GM19351 (cell line): ENCODE data around the gene SULF2.
"Not testable (repeated sequence)": the region's sequence is repeated elsewhere in the genome, so short reads cannot be mapped to it uniquely, and the experiment has no call there.

Source experiments
- ATAC-seq: cut with Tn5 transposase; IDR thresholded peaks from one replicate; pipeline ENCODE4 v1.9.1; 2021; ENCODE audit warnings: mild to moderate bottlenecking, moderate library complexity; ENCODE audit not compliant: unreplicated experiment

SULF2 gene

GRCh38 chr20:47805951-47806350, 20.7 kb upstream of the SULF2 start:
- no peak for ATAC-seq

- not testable (repeated sequence) for ATAC-seq
Measured at GRCh38 chr20:47804972-47805371, 19.7 kb upstream of the SULF2 start.

GRCh38 chr20:47804224-47804825, 19.0 kb upstream of the SULF2 start:
- ATAC-seq = not testable (repeated sequence)

GRCh38 chr20:47802975-47803374, 17.7 kb upstream of the SULF2 start:
- ATAC-seq = no peak

DNA sequence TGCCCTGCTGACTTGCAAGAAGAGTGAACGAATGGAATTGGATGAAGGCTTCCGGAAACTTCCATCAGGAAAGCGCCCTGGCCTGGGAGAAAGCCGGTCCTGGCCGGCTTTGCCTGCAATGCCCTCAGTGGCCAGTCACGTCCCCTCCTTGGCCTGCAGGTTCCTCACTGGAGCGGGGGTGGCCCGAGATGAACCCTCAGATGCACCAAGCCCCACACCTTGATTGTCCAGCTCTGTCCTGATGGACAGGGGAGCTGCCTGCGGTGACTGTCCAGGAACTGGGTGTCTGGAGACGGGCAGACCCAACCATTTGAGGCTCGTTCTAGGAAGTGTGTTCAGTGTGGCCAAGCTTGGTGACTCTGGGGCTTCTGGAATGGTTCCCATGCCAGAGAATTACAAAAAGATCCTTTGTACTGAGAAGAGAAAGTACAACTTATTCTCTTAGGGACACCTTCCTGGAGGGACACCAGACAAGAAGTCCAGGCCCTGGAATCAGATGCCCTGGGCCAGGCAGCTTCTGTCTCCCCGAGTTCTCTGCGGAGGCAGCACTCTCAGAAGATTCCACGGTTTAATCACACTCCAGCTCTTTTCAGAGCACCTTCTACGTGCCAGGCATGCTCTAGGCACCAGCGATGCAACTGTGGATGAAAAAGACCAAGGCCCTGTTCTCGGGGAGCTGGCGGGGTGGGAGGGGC, 17.1 kb upstream of the SULF2 start:
- ATAC-seq = no peak

DNA sequence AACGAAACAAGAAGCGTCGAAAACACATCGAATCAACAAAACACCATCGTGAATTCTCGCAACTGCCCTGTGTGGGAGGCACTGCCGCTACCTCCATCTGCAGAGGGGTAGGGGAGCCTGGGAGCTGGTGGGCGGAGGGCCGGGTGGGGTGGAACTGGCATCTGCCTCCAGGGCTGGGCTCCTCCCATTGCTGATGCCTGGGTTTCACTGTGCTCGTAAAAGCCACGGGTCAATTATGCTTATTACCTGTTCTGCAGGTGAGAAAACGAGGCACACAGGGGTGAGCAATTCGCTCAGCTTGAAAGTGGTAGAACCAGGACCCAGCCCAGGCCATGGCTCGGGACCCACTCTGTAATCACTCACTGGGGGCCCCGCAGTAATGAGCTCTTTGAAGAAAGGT, 16.5 kb upstream of the SULF2 start:
- ATAC-seq = no peak

DNA sequence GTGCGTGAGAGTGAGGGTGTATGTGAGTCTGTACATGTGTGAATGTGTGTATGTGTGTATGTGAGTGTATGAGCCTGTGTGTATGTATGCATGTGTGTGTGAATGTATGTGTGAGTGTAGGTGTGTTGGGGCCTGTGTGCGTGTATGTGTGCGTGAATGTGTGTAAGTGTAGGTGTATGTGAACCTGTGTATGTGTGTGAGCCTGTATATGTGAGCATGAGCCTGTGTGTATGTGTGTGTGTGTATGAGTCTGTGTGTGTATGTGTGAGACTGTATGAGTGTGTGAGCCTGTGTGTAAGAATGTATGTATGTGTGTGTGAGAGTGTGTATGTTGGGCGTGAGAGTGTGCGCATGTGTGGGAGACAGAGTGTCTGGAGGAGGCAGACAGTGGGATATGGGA, 15.8 kb upstream of the SULF2 start:
- no peak for ATAC-seq

- no peak for ATAC-seq
Measured at GRCh38 chr20:47800623-47801022, 15.3 kb upstream of the SULF2 start.

- no peak for ATAC-seq
Measured at GRCh38 chr20:47799116-47799715, 13.9 kb upstream of the SULF2 start.

- no peak for ATAC-seq
Measured at GRCh38 chr20:47796971-47797370, 11.7 kb upstream of the SULF2 start.

GRCh38 chr20:47795214-47795907, 10.1 kb upstream of the SULF2 start:
- ATAC-seq = no peak

DNA sequence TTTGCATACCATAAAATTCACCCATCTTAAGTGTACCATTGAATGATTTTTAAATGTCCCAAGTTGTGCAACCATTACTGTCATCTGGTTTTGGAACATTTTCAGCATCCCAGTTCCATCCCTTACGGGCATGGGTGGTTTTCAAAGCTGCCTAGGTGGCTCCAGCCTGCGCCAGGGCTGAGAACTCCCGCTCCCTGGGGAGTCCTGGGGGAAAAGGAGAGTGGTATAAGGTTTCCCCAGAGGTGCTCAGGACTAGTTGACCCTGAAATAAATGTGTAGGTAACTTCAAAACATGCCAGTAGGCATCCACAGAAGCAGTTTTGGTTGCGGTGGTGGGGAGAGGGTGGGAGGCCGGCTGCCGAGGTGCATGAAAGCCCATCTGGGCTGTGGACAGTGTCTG, 9.0 kb upstream of the SULF2 start:
- ATAC-seq = not testable (repeated sequence)

DNA sequence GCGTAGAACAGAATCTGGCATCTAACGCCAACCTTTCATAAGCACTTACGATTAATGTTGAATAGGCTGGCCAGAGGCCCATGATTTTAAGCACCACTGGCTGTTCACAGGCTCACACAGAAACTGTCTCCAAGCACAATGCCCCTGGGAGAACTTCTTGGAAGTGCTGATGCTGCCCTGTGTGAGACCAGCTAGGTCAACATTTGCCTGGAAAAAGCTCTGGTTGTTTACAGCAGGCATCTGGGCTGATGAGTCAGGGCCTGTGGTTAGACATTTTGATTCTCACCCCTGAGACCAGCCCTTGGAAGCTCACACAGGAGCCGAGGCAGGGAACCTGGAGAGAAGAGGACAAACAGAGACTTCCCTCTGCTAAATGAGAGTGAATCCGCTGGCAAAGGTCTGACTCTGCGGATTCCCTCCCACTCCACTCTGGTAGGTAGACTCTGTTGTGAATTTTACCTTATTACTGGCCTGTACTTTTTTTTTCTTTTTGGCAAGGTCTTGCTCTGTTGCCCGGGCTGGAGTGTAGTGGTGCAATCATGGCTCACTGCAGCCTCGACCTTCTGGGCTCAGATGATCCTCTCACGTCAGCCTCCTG, 6.8 kb upstream of the SULF2 start:
- no peak for ATAC-seq

DNA sequence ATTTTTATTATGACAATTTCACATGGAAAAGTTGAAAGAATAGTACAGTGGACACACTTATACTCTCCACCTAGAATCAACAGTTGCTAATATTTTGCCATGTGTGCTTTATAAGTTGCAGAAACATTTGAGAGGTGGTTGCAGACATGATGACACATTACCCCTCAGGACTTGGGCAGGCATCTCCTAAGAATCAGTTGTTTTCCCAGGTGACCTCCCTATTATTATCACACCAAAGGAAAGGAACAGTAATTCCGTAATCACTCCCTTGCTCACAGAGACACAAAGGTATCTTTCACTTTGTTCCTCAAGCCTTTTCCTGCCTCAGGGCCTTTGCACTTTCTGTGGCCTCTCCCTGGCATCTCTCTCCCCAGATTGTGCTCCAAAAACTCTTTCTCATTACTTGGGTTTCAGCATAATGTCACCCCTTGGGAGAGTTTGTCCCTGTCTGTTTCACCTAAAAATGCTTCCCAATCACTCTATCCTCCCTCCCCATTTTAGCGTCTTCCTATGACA, 5.9 kb upstream of the SULF2 start:
- ATAC-seq = no peak

DNA sequence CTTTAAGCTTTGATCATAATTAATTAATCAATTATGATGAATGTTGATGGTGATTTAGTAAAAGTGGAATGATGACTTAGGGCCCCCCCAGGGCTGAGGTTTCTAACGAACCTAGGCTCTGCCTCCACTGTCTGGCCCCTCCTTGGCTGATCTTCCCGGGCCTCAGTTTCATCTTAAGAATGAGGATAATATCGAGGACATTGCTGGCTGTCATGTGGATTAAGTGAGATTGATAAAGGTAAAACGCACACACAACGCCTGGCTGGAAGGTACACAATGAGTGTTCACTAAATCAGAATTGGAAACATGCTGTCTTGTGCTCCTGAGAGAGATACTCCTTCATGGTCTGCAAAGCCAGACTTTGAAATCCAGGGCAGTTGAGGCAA, 5.3 kb upstream of the SULF2 start:
- no peak for ATAC-seq

GRCh38 chr20:47789764-47790579, 4.7 kb upstream of the SULF2 start:
- no peak for ATAC-seq

- ATAC-seq = no peak
Measured at GRCh38 chr20:47789081-47789763, 3.9 kb upstream of the SULF2 start.

GRCh38 chr20:47788741-47789080, 3.4 kb upstream of the SULF2 start:
- no peak for ATAC-seq

DNA sequence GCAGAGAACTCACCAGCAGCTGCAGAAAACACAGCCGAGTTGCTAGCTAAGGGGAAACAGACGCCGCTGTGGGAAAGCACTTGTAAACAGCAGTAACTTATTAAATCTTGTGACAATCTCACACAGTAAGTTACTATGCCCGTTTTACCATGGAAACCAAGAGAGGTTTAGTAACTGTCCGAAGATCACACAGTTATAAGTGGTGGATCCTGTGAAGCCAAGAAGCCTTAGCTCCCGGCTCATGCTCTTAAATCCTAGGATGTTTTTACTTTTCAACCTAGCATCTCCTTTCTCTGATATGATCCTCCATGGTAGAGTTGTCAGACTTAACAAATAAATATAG, 1.5 kb upstream of the SULF2 start:
- no peak for ATAC-seq
